Measurements from ENCODE around the gene KLHL13. TPM values are rescaled to one million over a fixed set of nuclear protein-coding genes. Genes with fewer than 3 reads are reported as not detected.
A peak's percentile ranks its signal among the peaks of the same experiment; 100 is the strongest.
"Not testable (repeated sequence)": the region's sequence is repeated elsewhere in the genome, so short reads cannot be mapped to it uniquely, and the experiment has no call there.

KLHL13 gene
- total and polyA plus RNA-seq, 2 donors from 2014 or later: 13.8 to 55.4 TPM

DNA sequence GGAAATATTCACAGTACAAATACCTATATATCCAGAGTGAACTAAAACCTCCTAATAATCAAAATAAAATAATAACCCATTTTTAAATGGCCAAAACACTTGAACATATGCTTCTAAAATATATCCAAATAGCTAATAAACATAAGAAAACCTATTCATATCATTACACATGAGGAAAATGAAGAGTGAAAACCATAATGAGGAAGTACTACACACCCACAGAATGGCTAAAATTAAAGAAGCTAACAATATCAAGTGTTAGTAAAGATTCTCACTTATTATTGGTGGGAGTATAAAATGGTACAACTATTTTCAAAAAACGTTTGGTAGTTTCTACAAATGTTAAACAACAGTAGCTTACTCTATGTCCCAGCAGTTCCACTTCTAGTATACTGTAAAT, 92.1 kb downstream of the KLHL13 start:
- no peaks in the 10 kb centered on the region for H3K9me3 ChIP-seq (ENCODE audit: control insufficient read depth in 2 of 3, insufficient read depth in 1 of 3, low read length in 3 of 3)
- no peak overlapping the region for H3K4me3 ChIP-seq (ENCODE audit: low read length in 3 of 3)
- no peaks in the 10 kb centered on the region for H3K4me1 ChIP-seq (ENCODE audit: control insufficient read depth in 2 of 3, insufficient read depth in 2 of 3, low read depth in 1 of 3, low read length in 3 of 3)
- no peaks in the 10 kb centered on the region for H3K27me3 ChIP-seq (ENCODE audit: control insufficient read depth, insufficient read depth, low read length)
- intact Hi-C loops (cut with DNase I): no loop called here
- H3K36me3 ChIP-seq (ENCODE audit: control insufficient read depth in 2 of 3, insufficient read depth in 3 of 3, low read length in 3 of 3): no peaks in the 10 kb centered on the region
- no peak overlapping the region for H3K9ac ChIP-seq (ENCODE audit: low read length in 3 of 3)
- H3K27ac ChIP-seq (ENCODE audit: low read depth in 2 of 2, low read length in 2 of 2): no peak overlapping the region
- TF ChIP-seq, protein P1, sequence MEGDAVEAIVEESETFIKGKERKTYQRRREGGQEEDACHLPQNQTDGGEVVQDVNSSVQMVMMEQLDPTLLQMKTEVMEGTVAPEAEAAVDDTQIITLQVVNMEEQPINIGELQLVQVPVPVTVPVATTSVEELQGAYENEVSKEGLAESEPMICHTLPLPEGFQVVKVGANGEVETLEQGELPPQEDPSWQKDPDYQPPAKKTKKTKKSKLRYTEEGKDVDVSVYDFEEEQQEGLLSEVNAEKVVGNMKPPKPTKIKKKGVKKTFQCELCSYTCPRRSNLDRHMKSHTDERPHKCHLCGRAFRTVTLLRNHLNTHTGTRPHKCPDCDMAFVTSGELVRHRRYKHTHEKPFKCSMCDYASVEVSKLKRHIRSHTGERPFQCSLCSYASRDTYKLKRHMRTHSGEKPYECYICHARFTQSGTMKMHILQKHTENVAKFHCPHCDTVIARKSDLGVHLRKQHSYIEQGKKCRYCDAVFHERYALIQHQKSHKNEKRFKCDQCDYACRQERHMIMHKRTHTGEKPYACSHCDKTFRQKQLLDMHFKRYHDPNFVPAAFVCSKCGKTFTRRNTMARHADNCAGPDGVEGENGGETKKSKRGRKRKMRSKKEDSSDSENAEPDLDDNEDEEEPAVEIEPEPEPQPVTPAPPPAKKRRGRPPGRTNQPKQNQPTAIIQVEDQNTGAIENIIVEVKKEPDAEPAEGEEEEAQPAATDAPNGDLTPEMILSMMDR (IDR thresholded peaks at IDR 0.05; ENCODE audit: borderline replicate concordance, extremely low read depth, insufficient read depth): no peak
- DNase-seq (no peak), FAIRE-seq (no peak)

DNA sequence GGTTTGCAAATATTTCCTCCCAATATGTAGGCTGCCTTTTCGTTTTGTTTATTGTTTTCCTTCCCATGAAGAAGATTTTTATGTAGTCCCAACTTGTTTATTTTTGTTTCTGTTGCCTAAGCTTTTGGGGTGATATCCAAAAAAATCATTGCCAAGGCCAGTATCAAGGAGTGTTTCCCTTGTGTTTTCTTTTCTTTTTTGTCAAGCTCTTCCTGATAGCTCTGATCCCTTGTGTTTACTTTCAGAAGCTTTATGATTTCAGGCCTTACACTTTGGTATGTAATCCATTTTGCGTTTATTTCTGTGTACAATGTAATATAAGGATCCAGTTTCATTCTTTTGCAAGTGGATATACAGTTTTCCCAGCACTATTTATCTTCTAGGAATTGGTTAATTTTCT, 93.9 kb downstream of the KLHL13 start:
- Histone ChIP-seq H3K9ac (ENCODE audit: low read length in 3 of 3) (no peak overlapping the region), H3K9me3 (ENCODE audit: control insufficient read depth in 2 of 3, insufficient read depth in 1 of 3, low read length in 3 of 3) (no peaks in the 10 kb centered on the region), H3K36me3 (ENCODE audit: control insufficient read depth in 2 of 3, insufficient read depth in 3 of 3, low read length in 3 of 3) (no peaks in the 10 kb centered on the region), H3K4me1 (ENCODE audit: control insufficient read depth in 2 of 3, insufficient read depth in 2 of 3, low read depth in 1 of 3, low read length in 3 of 3) (no peaks in the 10 kb centered on the region), H3K27ac (ENCODE audit: low read depth in 2 of 2, low read length in 2 of 2) (no peak overlapping the region), H3K27me3 (ENCODE audit: control insufficient read depth, insufficient read depth, low read length) (no peaks in the 10 kb centered on the region), H3K4me3 (ENCODE audit: low read length in 3 of 3) (no peak overlapping the region)
- intact Hi-C loops (cut with DNase I): no loop called here
- DNase-seq: no peak
- no peak for FAIRE-seq
- TF ChIP-seq, protein P1 (IDR thresholded peaks at IDR 0.05; ENCODE audit: borderline replicate concordance, extremely low read depth, insufficient read depth): no peak

DNA sequence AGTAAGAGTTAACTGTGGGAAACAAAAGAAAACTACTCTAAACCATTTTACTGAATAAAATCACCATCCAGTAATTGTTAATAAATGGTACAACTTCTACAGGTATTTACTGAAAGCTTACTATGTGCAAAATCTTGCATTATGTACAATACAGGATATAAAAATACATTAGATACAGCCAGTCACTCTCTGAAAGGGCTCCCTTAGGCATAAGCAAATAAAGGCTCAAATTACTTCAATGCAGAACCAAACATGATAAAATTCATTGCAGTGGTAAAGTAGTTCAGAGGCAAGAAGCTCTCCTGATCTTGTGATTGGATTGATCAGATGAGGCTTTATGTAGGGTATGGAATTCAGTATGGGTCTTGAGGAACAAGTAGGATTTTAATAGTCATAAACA, 100.2 kb downstream of the KLHL13 start:
- no peak overlapping the region for H3K9ac ChIP-seq (ENCODE audit: low read length in 3 of 3)
- H3K27me3 ChIP-seq (ENCODE audit: control insufficient read depth, insufficient read depth, low read length): no peaks in the 10 kb centered on the region
- FAIRE-seq (peak; percentile 3), DNase-seq (no peak)
- no peaks in the 10 kb centered on the region for H3K4me1 ChIP-seq (ENCODE audit: control insufficient read depth in 2 of 3, insufficient read depth in 2 of 3, low read depth in 1 of 3, low read length in 3 of 3)
- intact Hi-C loops (cut with DNase I): no loop called here
- no peaks in the 10 kb centered on the region for H3K36me3 ChIP-seq (ENCODE audit: control insufficient read depth in 2 of 3, insufficient read depth in 3 of 3, low read length in 3 of 3)
- no peaks in the 10 kb centered on the region for H3K9me3 ChIP-seq (ENCODE audit: control insufficient read depth in 2 of 3, insufficient read depth in 1 of 3, low read length in 3 of 3)
- H3K4me3 ChIP-seq (ENCODE audit: low read length in 3 of 3): no peak overlapping the region
- no peak overlapping the region for H3K27ac ChIP-seq (ENCODE audit: low read depth in 2 of 2, low read length in 2 of 2)
- TF ChIP-seq, protein P1 (IDR thresholded peaks at IDR 0.05; ENCODE audit: borderline replicate concordance, extremely low read depth, insufficient read depth): no peak

DNA sequence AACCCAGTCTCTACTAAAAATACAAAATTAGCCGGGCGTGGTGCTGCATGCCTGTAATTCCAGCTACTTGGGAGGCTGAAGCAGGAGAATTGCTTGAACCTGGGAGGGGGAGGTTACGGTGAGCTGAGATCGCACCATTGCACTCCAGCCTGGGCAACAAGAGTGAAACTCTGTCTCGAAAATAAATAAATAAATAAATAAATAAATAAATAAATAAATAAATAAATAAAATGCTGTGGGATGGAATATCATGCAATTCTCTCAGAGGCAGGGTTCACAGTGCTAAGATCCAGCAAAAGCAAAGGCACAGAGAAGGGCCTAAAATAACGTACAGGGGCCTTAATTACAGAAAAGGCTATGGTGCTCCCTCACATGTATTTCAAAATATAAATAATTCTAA, 114.2 kb downstream of the KLHL13 start:
- H3K9ac ChIP-seq (ENCODE audit: low read length in 3 of 3); FAIRE-seq; intact Hi-C loops (cut with DNase I); H3K27ac ChIP-seq (ENCODE audit: low read depth in 2 of 2, low read length in 2 of 2); H3K9me3 ChIP-seq (ENCODE audit: control insufficient read depth in 2 of 3, insufficient read depth in 1 of 3, low read length in 3 of 3); H3K36me3 ChIP-seq (ENCODE audit: control insufficient read depth in 2 of 3, insufficient read depth in 3 of 3, low read length in 3 of 3); H3K4me3 ChIP-seq (ENCODE audit: low read length in 3 of 3); H3K4me1 ChIP-seq (ENCODE audit: control insufficient read depth in 2 of 3, insufficient read depth in 2 of 3, low read depth in 1 of 3, low read length in 3 of 3); H3K27me3 ChIP-seq (ENCODE audit: control insufficient read depth, insufficient read depth, low read length); DNase-seq: not testable (repeated sequence)
